ENCODE measurements around the gene OLFML1. TPM values are rescaled to one million over a fixed set of nuclear protein-coding genes. Genes with fewer than 3 reads are reported as not detected.

OLFML1 gene
- total and polyA plus RNA-seq, 2 of the 13 experiments (the other 11 are each of a cell fraction or from before 2014, with no cell fraction given), result 0.89 to 0.90 TPM

- TF ChIP-seq ZSCAN22 (CRISPR knock-in tag; IDR thresholded peaks at IDR 0.05) (no peak), SOX5 (CRISPR knock-in tag; IDR thresholded peaks at IDR 0.05; ENCODE audit: borderline replicate concordance) (no peak), CREB3 (CRISPR knock-in tag; IDR thresholded peaks at IDR 0.05) (no peak)
- H4K20me1 ChIP-seq (ENCODE audit: insufficient read depth, low read length), result peaks cover 4% of the 10 kb centered on the region; the same call in 1 of the 2 replicates
- H3K4me2 ChIP-seq (ENCODE audit: low read depth, low read length), result no peak overlapping the region
- H3K27ac ChIP-seq (ENCODE audit: extremely low read length, insufficient read depth, low read length), result no peak overlapping the region
- ChIA-PET CTCF (ENCODE audit: low intra/inter-chr PET ratio, low total read pairs) (no interaction called here), POLR2A (no interaction called here)
- no peak overlapping the region for H3K4me3 ChIP-seq (replicated peaks in 1 of 3; ENCODE audit: insufficient read depth in 1 of 3, low read depth in 2 of 3, low read length in 3 of 3)
- DNase-seq (ENCODE audit: low spot score) (no peak), FAIRE-seq (no peak), ATAC-seq (no peak)
- no peaks in the 10 kb centered on the region; a peak in 1 of 5 replicates for H3K27me3 ChIP-seq (ENCODE audit: control insufficient read depth in 1 of 2, insufficient read depth in 2 of 2, low read length in 2 of 2)
- in situ Hi-C loops (cut with HindIII; ENCODE audit: extremely low pct_ligation_motif_present, low pct_unique_long_range_greater_than_20kb) (no loop called here), intact Hi-C loops (cut with micrococcal nuclease; ENCODE audit: unreplicated experiment) (no loop called here)
- WGBS (ENCODE audit: low lambda C conversion rate), result 78% methylated on average over 6 of the region's 6 CpGs
- peaks cover 33% of the 10 kb centered on the region for H3K4me1 ChIP-seq (ENCODE audit: insufficient read depth, low read length)
- no peak overlapping the region for H3K9ac ChIP-seq (ENCODE audit: insufficient read depth, low read depth, low read length)
- H2AFZ ChIP-seq (ENCODE audit: low read length), result no peak overlapping the region
- H3K9me3 ChIP-seq (ENCODE audit: low read length), result no peaks in the 10 kb centered on the region
- no peaks in the 10 kb centered on the region for H3K79me2 ChIP-seq (ENCODE audit: insufficient read depth, low read length)
- H3K36me3 ChIP-seq (replicated peaks in 1 of 2; ENCODE audit: control insufficient read depth in 1 of 2, insufficient read depth in 2 of 2, low read length in 2 of 2), result no peaks in the 10 kb centered on the region
- no TSS peak for BruUV-seq (replicated peaks)
Observed at GRCh38 chr11:7537265-7537664, 52.0 kb downstream of the OLFML1 start.

- POLR2A ChIA-PET, result no interaction called here
- ATAC-seq (no peak), DNase-seq (ENCODE audit: low spot score) (no peak), FAIRE-seq (no peak)
- no peaks in the 10 kb centered on the region for H3K9me3 ChIP-seq (ENCODE audit: low read length)
- H2AFZ ChIP-seq (ENCODE audit: low read length), result no peak overlapping the region
- H3K27me3 ChIP-seq (ENCODE audit: control insufficient read depth in 1 of 2, insufficient read depth in 2 of 2, low read length in 2 of 2), result no peaks in the 10 kb centered on the region; a peak in 1 of 5 replicates
- H4K20me1 ChIP-seq (ENCODE audit: insufficient read depth, low read length), result peaks cover 4% of the 10 kb centered on the region; the same call in 1 of the 2 replicates
- no peaks in the 10 kb centered on the region for H3K36me3 ChIP-seq (replicated peaks in 1 of 2; ENCODE audit: control insufficient read depth in 1 of 2, insufficient read depth in 2 of 2, low read length in 2 of 2)
- peaks cover 33% of the 10 kb centered on the region for H3K4me1 ChIP-seq (ENCODE audit: insufficient read depth, low read length)
- no peak overlapping the region for H3K9ac ChIP-seq (ENCODE audit: insufficient read depth, low read depth, low read length)
- WGBS (ENCODE audit: low lambda C conversion rate), result 90% methylated on average over 8 of the region's 8 CpGs
- no peak overlapping the region for H3K4me2 ChIP-seq (ENCODE audit: low read depth, low read length)
- intact Hi-C loops (cut with micrococcal nuclease; ENCODE audit: unreplicated experiment) (no loop called here), in situ Hi-C loops (cut with HindIII; ENCODE audit: extremely low pct_ligation_motif_present, low pct_unique_long_range_greater_than_20kb) (no loop called here)
- H3K4me3 ChIP-seq (replicated peaks in 1 of 3; ENCODE audit: insufficient read depth in 1 of 3, low read depth in 2 of 3, low read length in 3 of 3), result no peak overlapping the region
- BruUV-seq (replicated peaks), result no TSS peak
- no peak overlapping the region for H3K27ac ChIP-seq (ENCODE audit: extremely low read length, insufficient read depth, low read length)
- CTCF ChIA-PET (ENCODE audit: low intra/inter-chr PET ratio, low total read pairs), result no interaction called here
- H3K79me2 ChIP-seq (ENCODE audit: insufficient read depth, low read length), result no peaks in the 10 kb centered on the region
- TF ChIP-seq ZNF343 (CRISPR knock-in tag; IDR thresholded peaks at IDR 0.05), result no peak
- no peak for TF ChIP-seq POLR2AphosphoS2 (IDR thresholded peaks at IDR 0.05; ENCODE audit: low read depth, low read length)
- TF ChIP-seq ZSCAN29 (CRISPR knock-in tag; conservative IDR thresholded peaks at IDR 0.05), result no peak
- no peak for TF ChIP-seq MAFG (CRISPR knock-in tag; IDR thresholded peaks at IDR 0.05)
- TF ChIP-seq ZNF362 (CRISPR knock-in tag; IDR thresholded peaks at IDR 0.05; ENCODE audit: borderline replicate concordance), result no peak
- TF ChIP-seq RFXAP (CRISPR knock-in tag; IDR thresholded peaks at IDR 0.05; ENCODE audit: borderline replicate concordance), result no peak
- TF ChIP-seq ZEB1 (IDR thresholded peaks at IDR 0.05; ENCODE audit: insufficient replicate concordance, low read depth), result no peak
- TF ChIP-seq SPEN (CRISPR knock-in tag; IDR thresholded peaks at IDR 0.05; ENCODE audit: low read depth), result no peak
- TF ChIP-seq, protein P1, sequence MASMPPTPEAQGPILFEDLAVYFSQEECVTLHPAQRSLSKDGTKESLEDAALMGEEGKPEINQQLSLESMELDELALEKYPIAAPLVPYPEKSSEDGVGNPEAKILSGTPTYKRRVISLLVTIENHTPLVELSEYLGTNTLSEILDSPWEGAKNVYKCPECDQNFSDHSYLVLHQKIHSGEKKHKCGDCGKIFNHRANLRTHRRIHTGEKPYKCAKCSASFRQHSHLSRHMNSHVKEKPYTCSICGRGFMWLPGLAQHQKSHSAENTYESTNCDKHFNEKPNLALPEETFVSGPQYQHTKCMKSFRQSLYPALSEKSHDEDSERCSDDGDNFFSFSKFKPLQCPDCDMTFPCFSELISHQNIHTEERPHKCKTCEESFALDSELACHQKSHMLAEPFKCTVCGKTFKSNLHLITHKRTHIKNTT (CRISPR knock-in tag; IDR thresholded peaks at IDR 0.05), result no peak
- no peak for TF ChIP-seq TP53 (CRISPR knock-in tag; conservative IDR thresholded peaks at IDR 0.05)
- TF ChIP-seq FOXO4 (CRISPR knock-in tag; conservative IDR thresholded peaks at IDR 0.05), result no peak
- TF ChIP-seq LBX2 (CRISPR knock-in tag; IDR thresholded peaks at IDR 0.05; ENCODE audit: borderline replicate concordance), result no peak
Observed at GRCh38 chr11:7538031-7538430, 52.7 kb downstream of the OLFML1 start.

Measured in HepG2 (cell line).